B cell (primary cell): ENCODE results near the gene REG3G. TPM values are rescaled to one million over a fixed set of nuclear protein-coding genes. Genes with fewer than 3 reads are reported as not detected.

Experiments
- ATAC-seq: fragments of 200-7000 bp; cut with Tn5 transposase; one replicate; pipeline ENCODE4 v1.10.0; 2021; ENCODE audit warnings: low read depth, mild to moderate bottlenecking, moderate number of reproducible peaks, moderate library complexity
- CTCF ChIA-PET: fragments of 350-600 bp; sonication (Branson Sonifier 250); formaldehyde crosslinking; loops from one replicate; lab custom pipeline; 2021; ENCODE audit warnings: antibody characterized with exemption, inconsistent platforms; lab: Charles Lee
- POLR2A ChIA-PET: fragments of 350-600 bp; sonication (Branson Sonifier 250); formaldehyde crosslinking; loops from one replicate; lab custom pipeline; 2021; ENCODE audit warnings: antibody characterized with exemption; lab: Charles Lee
- DNase-seq: peaks from one replicate; pipeline ENCODE4 v3.0.0; 2013
- H2AFZ ChIP-seq: 2 replicates; pipeline ENCODE4 v1.6.1; 2012; ENCODE audit warnings: mild to moderate bottlenecking, low read depth, low read length; ENCODE audit not compliant: insufficient read depth, poor library complexity, severe bottlenecking
- H3K27ac ChIP-seq, 2 donors: 1 replicate in 1 of 2; 2 replicates in 1 of 2; pipeline ENCODE4 v1.5.1; 2012 to 2013; ENCODE audit warnings: low read length in 2 of 2, mild to moderate bottlenecking in 2 of 2, moderate library complexity in 1 of 2
- H3K27me3 ChIP-seq, 4 experiments: fragments of 200-600 bp in 1 of 4; sonication (generic) in 1 of 4; replicated peaks in 1 of 4; 1 replicate in 2 of 4; 2 replicates in 2 of 4; pipeline versions ENCODE4 v1.6.1 to v1.7.0; 2013 to 2016; ENCODE audit warnings: low read length in 3 of 4, mild to moderate bottlenecking in 2 of 4, mixed read lengths in 1 of 4, moderate library complexity in 1 of 4; ENCODE audit not compliant: insufficient read depth in 4 of 4, control insufficient read depth in 3 of 4; ENCODE audit errors: control extremely low read depth in 1 of 4
- H3K36me3 ChIP-seq, 2 experiments: replicated peaks in 1 of 2; 1 replicate in 1 of 2; 2 replicates in 1 of 2; pipeline versions ENCODE4 v1.6.1 to v1.7.1; 2013; ENCODE audit warnings: low read length in 1 of 2; ENCODE audit not compliant: insufficient read depth in 2 of 2, control insufficient read depth in 1 of 2; ENCODE audit errors: control extremely low read depth in 1 of 2, extremely low read depth in 1 of 2
- H3K4me1 ChIP-seq, 2 donors: fragments of 200-600 bp in 1 of 2; sonication (generic) in 1 of 2; 1 replicate in 1 of 2; 2 replicates in 1 of 2; pipeline versions ENCODE4 v1.5.1 to v1.6.1; 2013 to 2017; ENCODE audit warnings: low read length in 2 of 2; ENCODE audit not compliant: control insufficient read depth in 2 of 2, insufficient read depth in 2 of 2
- H3K4me2 ChIP-seq: replicated peaks from 2 replicates; pipeline ENCODE3; 2012; ENCODE audit warnings: mild to moderate bottlenecking, low read depth, low read length; ENCODE audit not compliant: poor library complexity, severe bottlenecking
- H3K4me3 ChIP-seq, 5 experiments: fragments of 200-600 bp in 1 of 5; sonication (generic) in 1 of 5; 1 replicate in 3 of 5; 2 replicates in 2 of 5; pipeline versions ENCODE4 v1.5.1 to v1.7.0; 2011 to 2016; ENCODE audit warnings: low read length in 4 of 5, mild to moderate bottlenecking in 4 of 5, low read depth in 2 of 5, control low read depth in 1 of 5, moderate library complexity in 1 of 5; ENCODE audit not compliant: insufficient read depth in 1 of 5; ENCODE audit errors: control extremely low read depth in 1 of 5, extremely low read depth in 1 of 5
- H3K79me2 ChIP-seq: fragments of 200-600 bp; sonication (generic); one replicate; pipeline ENCODE4 v1.6.0; 2016; ENCODE audit warnings: low read length; ENCODE audit not compliant: control insufficient read depth, insufficient read depth
- H3K9ac ChIP-seq: fragments of 200-600 bp; sonication (generic); 2 replicates; pipeline ENCODE4 v1.6.1; 2017; ENCODE audit warnings: mild to moderate bottlenecking, low read length, moderate library complexity
- H3K9me3 ChIP-seq, 3 donors: one replicate each; pipeline versions ENCODE4 v1.6.1 to v1.7.1; 2013; ENCODE audit warnings: low read length in 2 of 3; ENCODE audit not compliant: control insufficient read depth in 2 of 3, insufficient read depth in 1 of 3; ENCODE audit errors: control extremely low read depth in 1 of 3
- H4K20me1 ChIP-seq: 2 replicates; pipeline ENCODE4 v1.6.0; 2012; ENCODE audit warnings: mild to moderate bottlenecking, low read length; ENCODE audit not compliant: insufficient read depth, control insufficient read depth, poor library complexity, severe bottlenecking
- H3K27ac Mint-ChIP-seq: one replicate; pipeline ENCODE4 v1.8.0; 2021; ENCODE audit warnings: mixed read lengths
- H3K27me3 Mint-ChIP-seq: one replicate; pipeline ENCODE4 v1.8.0; 2021; ENCODE audit warnings: mixed read lengths
- H3K4me1 Mint-ChIP-seq: one replicate; pipeline ENCODE4 v1.8.0; 2021; ENCODE audit warnings: mixed read lengths
- H3K4me3 Mint-ChIP-seq: one replicate; pipeline ENCODE4 v1.8.0; 2021; ENCODE audit warnings: mixed read lengths
- H3K9me3 Mint-ChIP-seq: one replicate; pipeline ENCODE4 v1.8.0; 2022; ENCODE audit warnings: mixed read lengths; ENCODE audit not compliant: insufficient read depth
- EZH2 ChIP-seq: IDR thresholded peaks from 2 replicates; pipeline ENCODE4 v1.6.1; 2012; ENCODE audit warnings: borderline replicate concordance, low read depth, mild to moderate bottlenecking, moderate library complexity, low read length; ENCODE audit not compliant: insufficient read depth, poor library complexity, severe bottlenecking
- WGBS: methylation state at CpG from one replicate; pipeline ENCODE4 v1.1.5; 2013; ENCODE audit warnings: missing lambda C conversion rate; ENCODE audit not compliant: insufficient coverage; 5-methylcytosine and 5-hydroxymethylcytosine counted together
- intact Hi-C: fragments of 100-400 bp; cut with micrococcal nuclease; formaldehyde crosslinking; loops from one replicate; pipeline ENCODE4 v1.10.0; 2022
- polyA plus RNA-seq: library from polyadenylated mRNA; depleted of rRNA; stranded (reverse); fragments of >200 nt; gene quantifications from 2 replicates; pipeline ENCODE4 v1.2.3, GENCODE V29; 2012
- total RNA-seq, 2 donors: library from RNA; stranded (reverse); fragments of 120-200 nt in 1 of 2; gene quantifications; 1 replicate in 1 of 2; 2 replicates in 1 of 2; pipeline versions ENCODE4 v1.2.3 to v1.2.4, GENCODE V29; 2013 to 2022
- TF ChIP-seq, protein P1 (sequence below): fragments of 200-600 bp; IDR thresholded peaks from one replicate; pipeline ENCODE4 v1.8.0; 2022; ENCODE audit warnings: antibody characterized with exemption, mild to moderate bottlenecking

The REG3G gene
- total and polyA plus RNA-seq, 2 donors (not counting 1 experiment from before 2014, with no cell fraction given), result not detected

DNA sequence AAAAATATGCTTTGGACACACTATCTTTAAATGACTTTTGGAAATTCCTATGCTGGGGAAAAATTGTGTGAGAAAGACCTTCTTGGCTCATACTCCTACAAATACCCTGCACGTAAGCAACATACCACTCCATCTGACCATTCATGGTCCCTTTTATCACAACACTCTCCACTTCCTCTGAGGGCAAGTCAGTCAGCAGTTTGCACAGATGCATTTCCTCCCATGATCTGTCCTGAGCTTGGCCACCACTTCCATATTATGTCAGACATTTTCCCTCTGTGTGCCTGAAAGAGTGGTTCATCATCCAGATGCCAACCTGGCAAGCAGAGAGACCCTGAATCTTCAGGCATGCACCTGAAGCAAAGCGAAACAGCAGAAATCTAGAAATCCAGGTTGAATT, 16.1 kb upstream of the REG3G start:
- H3K9me3 Mint-ChIP-seq, result no peaks in the 10 kb centered on the region
- Histone ChIP-seq H3K79me2 (no peaks in the 10 kb centered on the region), H3K4me2 (no peak overlapping the region), H4K20me1 (no peaks in the 10 kb centered on the region), H2AFZ (no peak overlapping the region), H3K36me3 (no peaks in the 10 kb centered on the region), H3K27me3 (no peaks in the 10 kb centered on the region), H3K4me1 (peaks cover 0 to 3% of the 10 kb centered on the region in 2 donors), H3K9me3 (peaks cover 0 to 3% (median 0%) of the 10 kb centered on the region in 3 donors), H3K9ac (no peak overlapping the region), H3K4me3 (no peak overlapping the region), H3K27ac (no peak overlapping the region)
- WGBS, result 57% methylated on average over 2 of the region's 2 CpGs
- H3K27me3 Mint-ChIP-seq, result no peaks in the 10 kb centered on the region
- ATAC-seq (no peak), DNase-seq (no peak)
- ChIA-PET POLR2A (no interaction called here), CTCF (no interaction called here)
- no peak overlapping the region for H3K4me3 Mint-ChIP-seq
- no peak overlapping the region for H3K27ac Mint-ChIP-seq
- peaks cover 7% of the 10 kb centered on the region for H3K4me1 Mint-ChIP-seq
- TF ChIP-seq, protein P1, sequence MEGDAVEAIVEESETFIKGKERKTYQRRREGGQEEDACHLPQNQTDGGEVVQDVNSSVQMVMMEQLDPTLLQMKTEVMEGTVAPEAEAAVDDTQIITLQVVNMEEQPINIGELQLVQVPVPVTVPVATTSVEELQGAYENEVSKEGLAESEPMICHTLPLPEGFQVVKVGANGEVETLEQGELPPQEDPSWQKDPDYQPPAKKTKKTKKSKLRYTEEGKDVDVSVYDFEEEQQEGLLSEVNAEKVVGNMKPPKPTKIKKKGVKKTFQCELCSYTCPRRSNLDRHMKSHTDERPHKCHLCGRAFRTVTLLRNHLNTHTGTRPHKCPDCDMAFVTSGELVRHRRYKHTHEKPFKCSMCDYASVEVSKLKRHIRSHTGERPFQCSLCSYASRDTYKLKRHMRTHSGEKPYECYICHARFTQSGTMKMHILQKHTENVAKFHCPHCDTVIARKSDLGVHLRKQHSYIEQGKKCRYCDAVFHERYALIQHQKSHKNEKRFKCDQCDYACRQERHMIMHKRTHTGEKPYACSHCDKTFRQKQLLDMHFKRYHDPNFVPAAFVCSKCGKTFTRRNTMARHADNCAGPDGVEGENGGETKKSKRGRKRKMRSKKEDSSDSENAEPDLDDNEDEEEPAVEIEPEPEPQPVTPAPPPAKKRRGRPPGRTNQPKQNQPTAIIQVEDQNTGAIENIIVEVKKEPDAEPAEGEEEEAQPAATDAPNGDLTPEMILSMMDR, result no peak
- no peak for TF ChIP-seq EZH2
- intact Hi-C loops, result no loop called here

DNA sequence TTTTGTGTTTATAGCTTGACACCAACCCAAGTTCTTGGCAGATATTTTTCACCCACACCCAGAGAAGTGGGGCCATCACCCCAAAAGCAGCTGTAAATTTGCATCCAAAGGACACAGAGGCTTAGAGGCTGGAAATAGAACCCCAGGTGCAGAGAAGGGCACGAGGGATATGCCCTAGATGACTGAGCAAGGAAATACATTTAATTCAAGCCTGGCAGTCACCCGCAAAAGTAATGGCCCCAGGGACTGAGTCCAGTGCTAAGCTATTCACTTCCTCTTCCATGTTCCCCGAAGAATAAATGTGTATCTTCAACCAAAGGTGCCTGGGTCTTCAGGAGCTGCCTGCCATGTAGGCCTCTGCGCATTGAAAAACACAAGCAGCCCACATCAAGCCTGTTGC, 14.0 kb upstream of the REG3G start:
- Histone ChIP-seq H3K4me1 (peaks cover 0 to 3% of the 10 kb centered on the region in 2 donors), H3K27me3 (no peaks in the 10 kb centered on the region), H3K9ac (no peak overlapping the region), H4K20me1 (no peaks in the 10 kb centered on the region), H3K4me3 (no peak overlapping the region), H3K4me2 (no peak overlapping the region), H3K79me2 (no peaks in the 10 kb centered on the region), H2AFZ (no peak overlapping the region), H3K27ac (no peak overlapping the region), H3K36me3 (no peaks in the 10 kb centered on the region), H3K9me3 (peaks cover 0 to 3% (median 0%) of the 10 kb centered on the region in 3 donors)
- ATAC-seq, result no peak
- no peaks in the 10 kb centered on the region for H3K27me3 Mint-ChIP-seq
- TF ChIP-seq EZH2, result no peak
- TF ChIP-seq, protein P1, result no peak
- H3K4me3 Mint-ChIP-seq, result no peak overlapping the region
- H3K4me1 Mint-ChIP-seq, result peaks cover 7% of the 10 kb centered on the region
- no peaks in the 10 kb centered on the region for H3K9me3 Mint-ChIP-seq
- intact Hi-C loops, result no loop called here
- H3K27ac Mint-ChIP-seq, result no peak overlapping the region
- 13% methylated on average over 4 of the region's 4 CpGs for WGBS
- DNase-seq, result no peak
- ChIA-PET POLR2A (no interaction called here), CTCF (no interaction called here)
